Testis (tissue), 3 donors: ENCODE results near the gene ATP8A1. TPM values are rescaled to one million over a fixed set of nuclear protein-coding genes. Genes with fewer than 3 reads are reported as not detected.

Experiments
- DNase-seq: peaks from one replicate; pipeline ENCODE4 v3.0.0-alpha.2; 2019
- H3K27ac ChIP-seq, 2 donors: fragments of 200-600 bp; sonication (generic); one replicate each; pipeline ENCODE4 v1.5.1; 2019
- H3K27me3 ChIP-seq: fragments of 200-600 bp; sonication (generic); one replicate; pipeline ENCODE4 v1.5.1; 2019
- H3K36me3 ChIP-seq: fragments of 200-600 bp; sonication (generic); one replicate; pipeline ENCODE4 v1.5.1; 2017; ENCODE audit warnings: low read depth; ENCODE audit errors: missing control alignments
- H3K4me1 ChIP-seq: fragments of 200-600 bp; sonication (generic); one replicate; pipeline ENCODE4 v1.5.1; 2019
- H3K4me3 ChIP-seq, 2 donors: fragments of 200-600 bp; sonication (generic); one replicate each; pipeline ENCODE4 v1.5.1; 2017 to 2019
- H3K9me3 ChIP-seq: fragments of 200-600 bp; sonication (generic); one replicate; pipeline ENCODE4 v1.5.1; 2017
- POLR2A ChIP-seq: fragments of 450-650 bp; IDR thresholded peaks from one replicate; pipeline ENCODE4 v1.6.1; 2017; ENCODE audit warnings: antibody characterized with exemption, mild to moderate bottlenecking, moderate library complexity
- WGBS, 2 donors: methylation state at CpG; one replicate each; pipeline ENCODE4 v1.1.5; 2018; 5-methylcytosine and 5-hydroxymethylcytosine counted together
- intact Hi-C: fragments of 100-400 bp; cut with DNase I; formaldehyde crosslinking; loops from one replicate; pipeline ENCODE4 v1.15.1; 2023; ENCODE audit warnings: low total_unique reads
- polyA plus RNA-seq: library from polyadenylated mRNA; stranded (reverse); fragments of 350-450 nt; fragmentation: Illumina TruSeq; extraction: RNeasy Lipid Tissue Mini Kit (QIAGEN cat#74804); gene quantifications from one replicate; pipeline ENCODE4 v1.2.3, GENCODE V29; 2014; ENCODE audit warnings: low read depth, low replicate concordance; ENCODE audit not compliant: insufficient read depth
- total RNA-seq, 2 donors: library from RNA; depleted of rRNA; stranded (reverse); fragments of >200 nt; gene quantifications; one replicate each; pipeline ENCODE4 v1.2.3, GENCODE V29; 2016
- TF ChIP-seq, protein P1 (sequence below), 3 experiments: fragments of 450-650 bp in 2 of 3; fragments of 200-600 bp in 1 of 3; sonication (generic) in 1 of 3; IDR thresholded peaks; one replicate each; pipeline ENCODE4 v1.5.1; 2016 to 2019; ENCODE audit warnings: antibody characterized with exemption in 3 of 3, mild to moderate bottlenecking in 2 of 3, moderate library complexity in 1 of 3

Gene ATP8A1
- total and polyA plus RNA-seq, 3 donors from 2014 or later: 5.5 to 32.5 (median 18.8) TPM

DNA sequence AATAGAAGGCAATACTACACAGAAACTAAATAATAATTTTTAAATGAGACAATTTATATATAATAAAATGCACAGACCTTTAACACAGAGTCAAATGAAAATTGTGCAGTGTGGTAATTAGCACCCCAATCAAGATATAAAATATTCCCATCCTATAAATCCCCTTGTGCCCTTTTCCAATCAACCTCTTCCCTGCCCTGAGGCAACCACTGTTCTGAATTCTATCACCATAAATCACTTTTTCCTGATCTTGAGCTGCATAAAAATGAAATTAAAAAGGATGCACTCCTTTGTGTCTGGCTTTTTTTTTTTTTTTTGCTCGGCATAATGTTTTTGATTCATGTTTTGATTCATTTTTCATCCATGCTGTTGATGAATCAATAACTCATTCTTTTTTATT, 107.0 kb downstream of the ATP8A1 start:
- Histone ChIP-seq H3K4me1 (no peaks in the 10 kb centered on the region), H3K36me3 (no peaks in the 10 kb centered on the region), H3K27me3 (no peaks in the 10 kb centered on the region), H3K4me3 (no peak overlapping the region), H3K27ac (no peak overlapping the region), H3K9me3 (no peaks in the 10 kb centered on the region)
- DNase-seq: no peak
- TF ChIP-seq, protein P1, sequence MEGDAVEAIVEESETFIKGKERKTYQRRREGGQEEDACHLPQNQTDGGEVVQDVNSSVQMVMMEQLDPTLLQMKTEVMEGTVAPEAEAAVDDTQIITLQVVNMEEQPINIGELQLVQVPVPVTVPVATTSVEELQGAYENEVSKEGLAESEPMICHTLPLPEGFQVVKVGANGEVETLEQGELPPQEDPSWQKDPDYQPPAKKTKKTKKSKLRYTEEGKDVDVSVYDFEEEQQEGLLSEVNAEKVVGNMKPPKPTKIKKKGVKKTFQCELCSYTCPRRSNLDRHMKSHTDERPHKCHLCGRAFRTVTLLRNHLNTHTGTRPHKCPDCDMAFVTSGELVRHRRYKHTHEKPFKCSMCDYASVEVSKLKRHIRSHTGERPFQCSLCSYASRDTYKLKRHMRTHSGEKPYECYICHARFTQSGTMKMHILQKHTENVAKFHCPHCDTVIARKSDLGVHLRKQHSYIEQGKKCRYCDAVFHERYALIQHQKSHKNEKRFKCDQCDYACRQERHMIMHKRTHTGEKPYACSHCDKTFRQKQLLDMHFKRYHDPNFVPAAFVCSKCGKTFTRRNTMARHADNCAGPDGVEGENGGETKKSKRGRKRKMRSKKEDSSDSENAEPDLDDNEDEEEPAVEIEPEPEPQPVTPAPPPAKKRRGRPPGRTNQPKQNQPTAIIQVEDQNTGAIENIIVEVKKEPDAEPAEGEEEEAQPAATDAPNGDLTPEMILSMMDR (IDR thresholded peaks at IDR 0.05): no peak
- TF ChIP-seq POLR2A: no peak
- intact Hi-C loops: no loop called here
- 92 to 100% methylated on average over 1 of the region's 1 CpG for WGBS, 2 donors

DNA sequence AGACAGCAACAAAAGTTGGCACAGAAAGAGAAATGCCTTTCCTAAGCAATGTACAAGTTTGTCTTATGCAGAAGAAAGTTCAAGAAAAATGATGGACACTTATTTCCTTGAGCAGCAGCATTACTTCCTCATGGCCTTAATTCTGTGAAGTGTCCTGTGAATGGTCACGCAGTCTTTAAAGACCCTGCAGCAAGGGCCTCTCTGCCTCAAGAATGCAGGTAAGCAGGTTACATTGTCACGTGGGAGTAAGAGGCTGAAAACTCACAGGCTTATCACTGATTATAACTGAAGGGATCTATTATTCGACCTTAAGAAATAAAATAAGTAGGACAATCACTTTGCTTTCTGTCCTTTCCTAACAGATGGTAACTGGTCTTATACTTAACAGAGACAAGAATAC, 109.1 kb downstream of the ATP8A1 start:
- H3K4me1 ChIP-seq: no peaks in the 10 kb centered on the region
- no peaks in the 10 kb centered on the region for H3K27me3 ChIP-seq
- no peak overlapping the region for H3K27ac ChIP-seq
- intact Hi-C loops: no loop called here
- H3K9me3 ChIP-seq: no peaks in the 10 kb centered on the region
- no peaks in the 10 kb centered on the region for H3K36me3 ChIP-seq
- TF ChIP-seq POLR2A: no peak
- TF ChIP-seq, protein P1 (IDR thresholded peaks at IDR 0.05): no peak
- no peak overlapping the region for H3K4me3 ChIP-seq
- DNase-seq: no peak
- 83 to 90% methylated on average over 3 of the region's 3 CpGs for WGBS, 2 donors

DNA sequence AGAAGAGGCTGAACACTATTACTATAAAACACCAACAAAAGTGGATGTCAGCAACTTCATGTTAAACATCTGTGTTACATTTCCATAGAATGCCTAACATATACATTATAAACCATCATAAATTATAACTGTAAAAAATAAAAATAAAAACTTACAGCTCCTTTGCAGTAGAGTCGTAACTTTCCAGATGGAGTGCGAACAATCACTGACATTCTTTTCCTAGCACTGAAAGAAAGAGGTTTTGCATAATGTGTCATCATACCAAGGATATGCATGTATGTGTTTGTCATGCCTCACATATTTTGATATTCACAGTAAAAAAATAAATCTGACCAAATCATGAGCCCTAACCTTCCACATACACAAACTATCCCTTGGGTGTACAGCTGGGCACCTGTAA, 113.1 kb downstream of the ATP8A1 start:
- intact Hi-C loops: no loop called here
- H3K36me3 ChIP-seq: no peaks in the 10 kb centered on the region
- no peaks in the 10 kb centered on the region for H3K27me3 ChIP-seq
- no peak overlapping the region for H3K27ac ChIP-seq
- H3K4me3 ChIP-seq: no peak overlapping the region
- no peaks in the 10 kb centered on the region for H3K4me1 ChIP-seq
- TF ChIP-seq, protein P1 (IDR thresholded peaks at IDR 0.05): no peak
- no peak for TF ChIP-seq POLR2A
- H3K9me3 ChIP-seq: no peaks in the 10 kb centered on the region
- no peak for DNase-seq
- WGBS, 2 donors: 84 to 97% methylated on average over 2 of the region's 2 CpGs

DNA sequence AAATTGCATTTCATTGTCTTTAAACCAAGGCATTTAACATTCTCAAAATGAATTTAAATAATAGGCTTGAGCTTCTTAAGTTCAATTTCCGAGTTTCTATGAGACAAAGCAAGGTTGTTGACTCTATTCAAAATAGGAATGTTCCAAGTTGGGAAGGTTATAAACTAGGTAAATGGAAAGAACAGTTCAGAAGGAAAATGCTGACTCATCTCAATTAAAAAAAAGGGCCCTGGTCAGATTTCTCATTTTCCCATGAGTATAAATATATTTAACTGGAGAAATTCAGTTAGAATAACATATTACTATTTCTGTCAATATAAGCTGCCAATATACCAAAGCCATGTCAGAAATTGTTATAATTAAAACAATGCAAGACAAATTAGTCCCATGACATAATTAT, 113.8 kb downstream of the ATP8A1 start:
- DNase-seq: no peak
- Histone ChIP-seq H3K4me1 (no peaks in the 10 kb centered on the region), H3K27me3 (no peaks in the 10 kb centered on the region), H3K36me3 (no peaks in the 10 kb centered on the region), H3K4me3 (no peak overlapping the region), H3K27ac (no peak overlapping the region), H3K9me3 (no peaks in the 10 kb centered on the region)
- intact Hi-C loops: no loop called here
- no peak for TF ChIP-seq POLR2A
- TF ChIP-seq, protein P1 (IDR thresholded peaks at IDR 0.05): no peak
- WGBS, 2 donors: 76 to 93% methylated on average over 1 of the region's 1 CpG

DNA sequence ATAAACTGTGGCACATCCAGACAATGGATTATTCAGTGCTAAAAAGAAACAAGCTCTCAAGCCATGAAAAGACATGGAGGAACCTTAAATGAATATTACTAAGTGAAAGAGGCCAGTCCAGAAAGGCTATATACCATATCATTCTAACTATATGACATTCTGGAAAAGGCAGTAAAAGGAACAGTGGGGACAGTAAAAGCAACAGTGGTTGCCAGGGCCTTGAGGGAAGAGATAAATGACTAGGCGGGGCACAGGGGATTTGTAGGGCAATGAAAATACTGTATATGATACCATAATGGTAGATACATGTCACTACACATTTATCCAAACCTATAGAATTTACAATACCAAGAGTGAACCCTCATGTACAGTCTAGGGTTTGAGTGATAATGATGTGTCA, 115.3 kb downstream of the ATP8A1 start:
- DNase-seq: no peak
- 77 to 97% methylated on average over 1 of the region's 1 CpG for WGBS, 2 donors
- H3K4me3 ChIP-seq: no peak overlapping the region
- no peaks in the 10 kb centered on the region for H3K27me3 ChIP-seq
- H3K27ac ChIP-seq: no peak overlapping the region
- no peaks in the 10 kb centered on the region for H3K9me3 ChIP-seq
- no peaks in the 10 kb centered on the region for H3K36me3 ChIP-seq
- intact Hi-C loops: no loop called here
- H3K4me1 ChIP-seq: no peaks in the 10 kb centered on the region
- TF ChIP-seq, protein P1 (IDR thresholded peaks at IDR 0.05): no peak
- no peak for TF ChIP-seq POLR2A
